HG03159 (cell line): ENCODE results near the gene AKNA.
A peak's percentile ranks its signal among the peaks of the same experiment; 100 is the strongest.

Experiments
- ATAC-seq: cut with Tn5 transposase; IDR thresholded peaks from one replicate; pipeline ENCODE4 v1.9.1; 2021; ENCODE audit warnings: mild to moderate bottlenecking, moderate library complexity; ENCODE audit not compliant: unreplicated experiment

AKNA gene

DNA sequence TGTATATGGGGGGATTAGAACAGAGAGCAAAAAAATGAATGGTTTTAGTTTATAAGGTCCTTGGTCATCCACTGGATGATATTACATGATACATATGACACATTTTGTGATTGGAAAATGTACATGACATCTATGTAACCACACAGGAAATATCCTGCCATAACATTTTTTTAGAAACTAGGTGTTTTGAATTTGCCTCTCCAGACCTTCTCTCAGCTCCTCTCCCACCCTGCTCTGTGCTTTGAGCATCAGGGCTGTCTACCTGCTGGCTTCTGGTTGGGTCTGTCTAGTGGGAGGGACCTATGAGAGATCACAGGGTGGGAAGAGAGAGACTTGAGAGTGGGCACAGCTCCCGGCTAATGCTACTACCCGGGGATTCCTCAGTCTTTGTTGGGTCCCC is 24.4 kb downstream of the AKNA start:
- ATAC-seq, result no peak

DNA sequence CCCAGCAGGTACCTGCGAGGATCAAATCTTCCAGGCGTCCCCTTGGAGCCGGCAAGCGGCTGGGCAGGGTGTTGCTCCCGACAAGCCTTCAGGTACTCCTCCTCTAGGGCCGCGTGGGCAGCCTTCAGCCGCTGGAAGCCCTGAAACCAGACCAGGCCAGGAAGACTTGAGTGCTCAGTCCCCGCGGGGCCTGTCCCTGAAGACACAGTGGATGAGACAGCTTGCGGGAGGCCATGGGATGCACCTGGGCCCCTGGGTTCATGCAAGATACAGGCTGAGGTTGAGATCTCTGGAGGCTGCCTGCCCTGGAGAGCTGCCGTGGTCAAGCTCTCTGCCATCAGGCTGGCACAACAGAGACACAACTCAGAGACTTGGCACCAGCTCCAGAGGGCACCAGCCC is 25.4 kb downstream of the AKNA start:
- ATAC-seq, result no peak

- ATAC-seq, result no peak
These were observed 26.2 kb downstream of the AKNA start for GRCh38 chr9:114361542-114361941.

DNA sequence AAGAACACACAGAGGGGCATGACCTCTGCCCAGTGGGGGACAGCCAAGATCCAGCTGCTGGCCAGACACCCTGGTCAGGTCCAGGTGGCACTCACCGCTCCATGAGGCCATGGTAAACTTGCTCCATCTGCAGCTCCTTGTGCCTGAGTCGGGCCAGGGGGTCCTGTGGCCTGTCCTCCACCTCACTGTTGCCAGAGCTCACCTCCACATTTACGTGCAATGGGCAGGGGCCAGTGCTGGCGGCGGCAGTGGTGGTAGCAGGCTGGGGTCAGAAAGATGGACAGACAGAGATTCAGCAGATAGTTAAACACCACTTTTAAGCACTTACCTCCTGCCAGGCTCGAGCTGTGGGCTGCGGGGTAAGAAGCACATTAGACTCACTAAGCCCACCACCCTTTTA is 28.0 kb downstream of the AKNA start:
- ATAC-seq, result no peak

DNA sequence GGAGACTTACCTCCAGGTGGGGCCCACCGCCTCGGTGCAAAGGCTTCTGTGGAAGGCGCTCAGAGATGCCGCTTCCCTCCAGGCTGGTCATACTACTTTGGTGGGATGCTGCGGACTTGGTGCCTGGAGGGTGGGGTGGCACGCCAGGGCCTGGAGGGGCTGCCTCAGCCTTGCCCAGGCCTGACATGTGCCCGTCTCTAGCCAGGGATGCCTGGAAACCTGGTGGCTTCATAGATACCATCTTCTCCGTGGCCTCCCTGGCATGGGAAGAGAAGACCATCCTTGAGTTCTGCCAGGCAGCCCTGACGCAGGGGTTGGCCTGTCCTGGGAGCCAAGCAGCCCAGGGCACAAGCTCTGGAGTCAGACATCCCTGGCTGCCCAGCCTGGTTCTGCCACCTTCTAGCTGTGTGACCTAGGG is 29.9 kb downstream of the AKNA start:
- ATAC-seq, result no peak

DNA sequence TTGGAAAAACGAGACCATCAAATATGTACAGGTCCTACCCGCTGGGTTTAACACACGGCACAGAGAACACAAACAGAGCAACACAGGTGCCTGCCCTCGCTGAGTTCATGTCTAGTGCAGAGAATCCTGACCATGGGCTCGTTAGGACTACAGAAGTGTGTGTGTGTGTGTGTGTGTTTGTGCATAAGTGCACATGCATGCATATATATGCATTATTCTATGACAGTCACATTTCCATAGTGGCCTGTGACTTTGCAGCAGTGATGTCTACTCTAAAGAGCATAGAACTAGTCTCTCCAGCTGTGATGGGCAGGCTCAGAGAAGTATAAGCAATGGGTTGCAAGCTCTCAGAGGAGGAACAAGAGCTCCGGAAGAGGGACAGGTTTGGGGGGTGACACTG is 30.4 kb downstream of the AKNA start:
- no peak for ATAC-seq

DNA sequence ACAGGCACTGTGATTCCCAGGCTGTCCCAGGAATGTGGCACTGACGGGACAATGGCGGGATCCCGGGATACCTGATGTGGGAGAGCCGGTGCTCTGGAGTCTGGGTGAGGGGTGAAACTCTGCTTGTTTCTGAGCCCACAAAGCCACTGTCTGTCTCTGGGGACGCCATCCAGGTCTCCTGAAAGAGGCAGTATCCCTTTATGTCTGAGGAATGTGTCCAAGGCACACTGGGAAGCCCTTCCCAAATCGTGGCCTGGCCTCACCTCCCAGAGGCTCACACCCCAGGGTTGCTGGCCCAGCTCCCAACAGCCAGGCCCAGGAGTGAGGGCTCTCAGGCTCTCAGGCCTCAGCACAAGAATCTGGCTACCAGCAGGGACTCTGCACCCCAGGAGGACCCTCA is 31.0 kb downstream of the AKNA start:
- no peak for ATAC-seq

GRCh38 chr9:114355821-114356220 is 32.0 kb downstream of the AKNA start:
- ATAC-seq, result no peak

DNA sequence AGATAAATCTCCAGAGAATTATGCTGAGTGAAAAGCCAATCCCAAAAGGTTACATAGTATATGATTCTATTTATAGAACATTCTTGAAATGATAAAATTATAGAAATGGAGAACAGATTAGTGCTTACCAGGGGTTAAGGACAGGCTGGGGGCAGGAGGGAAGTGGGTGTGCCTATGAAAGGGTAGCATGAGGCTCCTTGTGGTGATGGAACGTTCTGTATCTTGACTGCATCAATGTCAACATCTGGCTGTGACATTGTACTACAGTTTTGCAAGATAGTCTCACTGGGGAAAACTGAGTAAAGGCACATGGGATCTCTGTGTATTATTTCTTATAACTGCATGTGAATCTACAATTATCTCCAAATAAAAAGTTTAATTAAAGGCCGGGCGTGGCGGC is 35.9 kb downstream of the AKNA start:
- no peak for ATAC-seq

GRCh38 chr9:114350636-114351401 is 37.0 kb downstream of the AKNA start:
- ATAC-seq, result no peak

DNA sequence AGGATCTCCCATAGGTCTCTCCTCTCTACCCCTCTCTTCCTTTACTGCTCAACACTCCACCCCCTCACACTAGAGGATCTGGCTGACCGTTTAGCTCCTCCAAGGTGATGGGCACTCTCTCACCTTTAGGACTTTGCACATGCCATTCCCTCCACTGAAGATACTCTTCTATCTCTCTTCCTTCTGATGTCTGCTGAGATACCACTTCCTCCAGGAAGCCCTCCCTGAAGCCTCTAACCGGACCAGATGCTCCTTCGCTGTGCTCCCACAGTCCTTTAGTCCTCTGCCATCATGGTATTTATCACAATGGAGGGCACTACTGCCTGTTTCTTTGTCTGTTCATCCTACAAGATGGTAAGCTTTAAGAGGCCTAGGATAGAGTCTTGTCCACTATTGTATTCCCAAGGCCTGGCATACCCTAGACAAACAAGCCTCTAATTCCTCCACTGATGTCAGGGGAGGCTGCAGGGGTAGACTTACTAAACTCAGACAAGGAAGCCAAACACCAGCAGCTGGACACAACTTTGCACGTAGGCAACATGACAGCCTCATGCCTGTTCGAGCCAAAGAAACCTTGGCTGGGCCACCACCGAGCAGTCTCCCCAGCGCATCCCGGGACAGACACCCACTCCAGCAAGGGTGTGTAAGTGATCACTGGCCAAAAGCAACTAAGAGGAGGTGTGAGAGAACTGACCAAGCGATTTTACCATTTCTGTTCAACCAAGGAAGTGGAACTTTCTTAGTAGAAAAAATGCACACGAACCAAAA is 37.9 kb downstream of the AKNA start:
- no peak for ATAC-seq

- peak; percentile 81 for ATAC-seq
These were observed 38.8 kb downstream of the AKNA start for GRCh38 chr9:114348906-114349482.

GRCh38 chr9:114348261-114348905 is 39.4 kb downstream of the AKNA start:
- ATAC-seq, result no peak

GRCh38 chr9:114347675-114348074 is 40.1 kb downstream of the AKNA start:
- no peak for ATAC-seq

- ATAC-seq, result no peak
These were observed 41.6 kb downstream of the AKNA start for GRCh38 chr9:114346146-114346545.

GRCh38 chr9:114345493-114346065 is 42.2 kb downstream of the AKNA start:
- no peak for ATAC-seq

DNA sequence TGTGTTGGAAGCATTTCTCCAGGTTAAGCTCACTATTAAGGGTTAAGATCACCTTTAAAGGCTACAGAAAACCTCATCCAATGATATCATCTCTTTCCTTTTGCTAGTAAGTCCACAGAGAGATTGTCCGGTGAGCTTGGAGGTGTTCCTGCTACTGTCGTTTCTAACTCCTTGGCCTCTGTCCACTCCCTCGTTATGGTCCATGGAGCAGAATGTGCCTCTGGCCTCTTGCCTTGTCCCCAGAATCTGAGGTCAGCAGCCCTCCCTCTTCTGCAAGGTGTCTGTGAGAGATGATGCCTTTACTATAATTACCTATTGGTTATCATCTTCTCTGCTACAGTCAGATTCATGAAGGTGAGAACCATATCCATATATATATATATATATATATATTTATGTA is 43.1 kb downstream of the AKNA start:
- ATAC-seq, result no peak

- no peak for ATAC-seq
These were observed 43.6 kb downstream of the AKNA start for GRCh38 chr9:114344188-114344566.

DNA sequence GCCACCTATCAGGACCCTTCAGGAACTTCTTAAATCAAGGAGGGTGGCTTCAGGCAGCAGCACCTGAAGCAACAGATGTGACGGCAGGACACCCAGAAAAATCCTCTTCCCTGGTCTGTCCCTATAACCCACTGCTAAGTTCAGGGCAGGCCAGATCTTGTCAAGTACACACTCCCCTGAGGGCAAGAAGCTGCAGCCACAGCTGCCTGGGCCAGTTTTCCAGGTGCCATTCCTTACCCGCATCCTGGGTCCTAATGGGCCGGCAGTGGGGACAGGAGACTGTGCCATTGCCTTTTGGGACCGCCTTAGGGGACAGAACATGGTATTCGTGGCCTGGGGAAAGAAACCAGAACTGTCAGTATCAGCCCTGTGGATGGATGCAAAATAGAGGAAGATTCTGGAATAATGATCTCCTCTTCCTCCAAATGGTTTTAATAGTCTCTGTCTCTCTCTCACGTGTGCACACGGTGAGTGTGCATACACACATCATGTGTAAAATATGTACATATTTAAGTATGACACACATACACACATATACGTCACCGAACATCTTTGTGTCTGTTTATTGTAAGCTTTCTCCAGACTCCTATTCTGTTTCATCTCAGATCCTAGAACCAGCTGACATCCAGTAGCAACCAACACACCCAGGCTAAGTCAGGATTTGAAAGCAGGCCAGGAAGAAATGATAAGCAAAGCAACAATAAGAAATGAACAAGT is 44.2 kb downstream of the AKNA start:
- ATAC-seq, result no peak

- ATAC-seq, result no peak
These were observed 44.9 kb downstream of the AKNA start for GRCh38 chr9:114342755-114343440.
